Medulla oblongata (tissue), 1 donor: ENCODE data around the gene PDIK1L.

ENCODE experiments used
- DNase-seq: peaks from one replicate; pipeline ENCODE4 v3.0.0-alpha.2; 2015; ENCODE audit errors: extremely low spot score

Gene PDIK1L

GRCh38 chr1:26155370-26156284, 44.0 kb downstream of the PDIK1L start:
- no peak for DNase-seq

DNA sequence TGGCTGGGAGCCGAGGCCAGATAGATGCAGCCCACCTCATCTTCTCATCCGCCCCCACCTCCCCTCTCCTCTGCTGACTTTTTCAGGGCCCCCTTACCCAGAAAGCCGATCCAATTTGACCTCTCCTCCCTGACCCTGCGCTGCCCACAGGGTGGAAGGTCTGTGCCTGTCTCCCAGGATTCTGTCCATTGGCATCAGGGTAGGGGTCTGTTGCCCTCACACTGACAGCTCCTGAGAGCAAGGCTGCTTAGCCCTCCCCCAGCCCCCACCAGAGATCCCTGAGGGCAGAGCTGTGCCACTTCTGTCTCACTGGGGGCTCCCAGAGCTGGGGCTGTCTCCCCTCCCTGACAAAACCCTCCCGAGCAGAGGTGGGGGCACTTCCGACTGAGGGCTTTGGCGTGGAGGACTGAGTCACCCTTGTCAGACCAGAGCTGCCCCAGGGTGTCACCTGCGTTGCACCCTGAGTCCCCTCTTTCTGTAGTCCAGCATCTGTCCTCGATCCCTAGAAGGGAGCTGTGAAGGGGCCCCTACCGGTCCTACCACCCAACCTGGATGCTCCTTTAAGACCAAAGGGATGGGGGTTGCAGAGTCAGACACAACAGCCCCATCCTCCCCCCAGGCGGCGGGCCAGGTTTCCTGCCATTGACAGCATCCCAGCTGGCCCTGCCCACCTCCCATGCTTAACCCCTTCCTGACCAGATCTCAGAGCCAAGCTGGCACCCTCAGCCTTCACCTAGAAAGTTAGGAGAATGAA, 44.8 kb downstream of the PDIK1L start:
- DNase-seq: no peak

GRCh38 chr1:26158271-26158907, 46.8 kb downstream of the PDIK1L start:
- DNase-seq: no peak

DNA sequence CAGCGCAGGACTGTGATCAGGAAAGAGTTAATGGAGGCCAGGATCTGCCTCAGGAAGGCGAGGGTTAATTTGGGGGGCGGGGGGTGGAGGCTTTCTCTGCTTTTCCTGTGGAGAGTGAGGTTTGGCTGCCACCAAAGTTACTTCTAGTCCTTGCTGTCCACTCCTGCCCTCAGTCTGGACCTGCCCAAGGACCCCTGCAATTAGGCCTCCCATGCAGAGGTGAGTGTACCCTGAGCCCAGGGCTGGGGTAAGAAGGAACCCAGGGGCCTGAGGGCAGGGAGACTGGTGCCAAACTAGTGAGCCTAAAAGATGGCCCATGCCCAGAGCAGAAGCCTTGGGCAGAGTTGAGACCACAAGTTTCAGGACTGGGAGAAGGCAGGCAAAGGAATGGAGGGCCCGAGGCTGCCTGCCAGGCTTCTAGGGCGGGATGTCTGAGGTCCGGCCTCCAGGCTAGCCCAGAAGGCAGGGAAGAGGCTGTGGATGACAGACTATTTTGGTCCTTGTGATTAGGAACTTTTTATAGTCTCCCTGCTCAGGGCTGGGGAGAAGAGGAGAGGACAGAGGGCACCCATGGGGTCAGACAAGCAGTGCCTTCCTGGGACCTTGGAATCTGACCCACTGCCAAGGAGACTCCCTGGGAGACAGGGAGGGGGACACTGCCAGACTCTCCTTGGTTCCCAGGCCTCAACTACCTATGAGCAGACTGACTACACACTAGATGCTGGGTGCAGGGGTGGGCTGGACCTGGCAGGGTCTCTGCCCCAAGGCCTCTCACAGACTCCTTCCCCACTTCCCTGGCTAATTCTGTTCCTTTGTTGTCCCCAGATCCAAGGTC, 47.5 kb downstream of the PDIK1L start, which contains the start of gene FAM110D:
Gene FAM110D (plus strand): TSS at position 172 of the 835 bp plus-strand sequence. CDS start 2,213 bp downstream, outside the sequence.
- no peak for DNase-seq

DNA sequence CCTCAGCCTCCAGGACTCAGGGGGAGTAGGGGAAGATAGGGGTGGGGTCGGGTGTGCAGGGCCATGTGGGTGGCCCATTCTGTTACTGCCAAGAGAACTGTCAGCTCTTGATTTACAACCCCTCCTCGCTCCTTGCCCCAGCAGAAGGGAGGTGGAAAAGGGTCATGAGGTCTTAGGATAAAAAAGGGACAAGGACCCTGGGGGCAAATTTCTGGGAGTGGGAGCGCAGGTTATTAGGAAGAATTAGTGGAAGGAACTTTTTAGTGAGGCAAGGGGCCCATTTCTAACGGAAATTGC, 48.1 kb downstream of the PDIK1L start:
- DNase-seq: no peak

GRCh38 chr1:26160527-26161414, 49.1 kb downstream of the PDIK1L start:
- DNase-seq: no peak

DNA sequence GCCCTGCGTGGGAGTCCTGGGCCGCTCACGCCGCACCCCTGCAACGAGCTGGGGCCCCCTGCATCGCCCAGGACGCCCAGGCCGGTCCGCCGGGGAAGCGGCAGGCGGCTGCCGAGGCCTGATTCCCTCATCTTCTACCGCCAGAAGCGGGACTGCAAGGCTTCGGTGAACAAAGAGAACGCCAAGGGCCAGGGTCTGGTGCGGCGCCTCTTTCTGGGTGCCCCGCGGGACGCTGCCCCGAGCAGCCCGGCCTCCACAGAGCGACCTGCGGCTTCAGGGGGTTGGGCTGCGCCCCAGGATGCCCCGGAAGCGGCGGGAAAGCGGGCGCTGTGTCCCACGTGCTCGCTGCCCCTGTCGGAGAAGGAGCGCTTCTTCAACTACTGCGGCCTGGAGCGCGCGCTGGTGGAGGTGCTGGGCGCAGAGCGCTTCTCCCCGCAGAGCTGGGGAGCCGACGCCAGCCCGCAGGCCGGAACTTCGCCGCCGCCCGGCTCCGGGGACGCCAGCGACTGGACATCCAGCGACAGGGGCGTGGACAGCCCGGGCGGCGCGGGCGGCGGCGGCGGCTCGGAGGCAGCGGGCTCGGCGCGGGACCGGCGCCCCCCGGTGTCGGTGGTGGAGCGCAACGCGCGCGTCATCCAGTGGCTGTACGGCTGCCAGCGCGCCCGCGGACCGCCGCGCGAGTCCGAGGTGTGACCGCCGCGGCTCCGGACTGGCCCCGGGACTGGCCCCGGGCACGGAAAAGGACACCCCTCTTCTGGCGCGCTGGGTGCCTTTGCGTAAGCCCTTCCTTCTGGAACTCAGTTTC, 50.0 kb downstream of the PDIK1L start:
- peak; percentile 14 for DNase-seq

GRCh38 chr1:26162220-26162709, 50.6 kb downstream of the PDIK1L start:
- no peak for DNase-seq

DNA sequence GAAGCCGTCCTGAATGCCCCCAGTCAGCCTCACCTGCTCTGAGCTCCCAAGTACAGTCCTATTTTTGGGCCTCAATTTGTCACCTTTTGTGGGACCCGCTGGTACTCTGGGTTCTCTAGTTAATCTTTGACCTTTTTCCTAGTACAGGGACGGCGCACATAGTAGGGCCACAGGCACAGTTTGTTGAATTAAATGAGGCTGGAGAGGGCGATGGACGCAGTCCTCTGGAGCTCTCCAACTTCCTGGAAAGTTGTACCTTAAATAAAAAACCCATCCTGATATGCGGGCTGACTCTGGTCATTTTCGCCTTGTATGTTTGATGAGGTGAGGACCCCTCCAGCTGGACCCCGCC, 52.0 kb downstream of the PDIK1L start:
- no peak for DNase-seq

GRCh38 chr1:26164036-26164860, 52.6 kb downstream of the PDIK1L start:
- no peak for DNase-seq

- no peak for DNase-seq
Measured at GRCh38 chr1:26164861-26165842, 53.5 kb downstream of the PDIK1L start.

DNA sequence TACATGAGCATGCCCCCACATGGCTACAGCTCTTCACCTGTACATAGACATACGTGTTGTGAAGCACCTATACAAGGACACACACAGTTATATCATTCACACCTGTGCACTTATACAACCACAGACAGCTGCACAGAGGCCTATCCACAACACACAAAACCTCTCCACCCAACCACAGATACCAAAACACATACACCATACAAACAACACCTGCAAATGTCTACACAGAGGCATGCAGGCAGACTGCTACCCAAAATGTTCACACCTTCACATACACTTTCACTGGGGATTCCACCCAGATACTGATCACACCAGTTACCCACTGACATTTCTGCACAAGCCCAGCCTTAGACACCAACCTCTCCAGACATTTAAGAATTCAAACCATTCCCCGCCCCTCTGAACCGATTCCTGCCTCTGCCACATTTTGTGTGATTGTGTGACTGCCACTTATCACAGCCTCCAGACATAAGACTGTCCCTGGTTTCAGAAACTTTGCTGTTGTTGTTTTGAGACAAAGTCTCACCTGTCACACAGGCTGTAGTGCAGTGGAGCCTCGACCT, 55.2 kb downstream of the PDIK1L start:
- DNase-seq: no peak

GRCh38 chr1:26168410-26169197, 57.0 kb downstream of the PDIK1L start, which contains the start of gene C1orf232:
C1orf232 (minus strand) TSS chr1:26168963; CDS start chr1:26168499, 464 bp downstream.
- peak; percentile 31 for DNase-seq

DNA sequence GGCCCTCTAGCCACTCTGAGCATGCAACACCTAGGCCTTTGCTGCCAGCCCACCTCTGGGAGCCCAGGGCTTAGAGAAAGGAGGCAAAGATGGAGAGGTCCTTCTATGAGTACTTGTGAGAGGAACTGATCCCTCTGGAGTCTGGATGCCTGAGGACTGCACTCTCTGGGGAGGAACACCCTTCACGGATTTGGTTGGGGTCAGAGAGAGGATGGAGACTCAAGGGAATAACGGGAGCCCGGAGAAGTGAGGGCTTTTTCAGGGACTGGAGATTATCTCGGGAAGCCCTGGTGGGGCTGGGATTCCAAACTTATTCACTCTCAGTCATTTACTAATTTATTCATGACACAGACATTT, 57.6 kb downstream of the PDIK1L start:
- no peak for DNase-seq

DNA sequence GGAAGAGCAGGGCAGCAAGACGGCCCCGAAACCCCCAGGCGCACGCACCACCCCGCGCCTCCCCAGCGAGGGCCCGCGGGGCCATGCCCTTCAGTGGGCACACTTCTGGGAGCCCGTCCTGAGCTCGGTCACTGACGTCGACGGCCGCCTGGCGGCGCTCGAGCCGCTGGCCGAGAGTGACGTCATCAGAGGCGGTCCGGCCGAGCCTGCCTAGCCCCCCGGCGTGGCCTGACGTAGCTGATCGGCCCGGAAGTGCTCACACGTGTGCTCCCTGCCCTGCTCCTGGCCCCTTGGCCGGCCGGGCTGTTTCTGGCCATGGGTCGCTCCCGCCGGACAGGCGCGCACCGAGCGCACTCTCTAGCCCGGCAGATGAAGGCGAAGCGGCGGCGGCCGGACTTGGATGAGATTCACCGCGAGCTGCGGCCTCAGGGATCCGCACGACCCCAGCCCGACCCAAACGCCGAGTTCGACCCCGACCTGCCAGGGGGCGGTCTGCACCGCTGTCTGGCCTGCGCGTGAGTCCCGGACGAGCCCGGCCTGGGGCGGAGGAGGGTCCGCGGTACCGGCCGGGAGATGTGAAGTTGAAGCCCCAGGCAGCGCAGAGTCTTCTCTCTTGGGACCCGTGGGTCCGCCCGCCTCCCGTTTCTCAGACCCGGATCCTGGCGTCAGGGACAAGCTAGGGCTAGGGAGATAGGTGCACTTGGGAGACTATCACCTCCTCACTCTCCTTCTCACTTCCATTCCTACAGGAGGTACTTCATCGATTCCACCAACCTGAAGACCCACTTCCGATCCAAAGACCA, 58.2 kb downstream of the PDIK1L start, which contains the start of gene ZNF593:
Gene ZNF593 (plus strand): TSS at position 240 of the 803 bp plus-strand sequence. CDS start 76 bp downstream, at position 316.
- peak; percentile 93 for DNase-seq
